Tibial nerve (tissue), 4 donors: ENCODE data around the gene PDE1C. TPM values are rescaled to one million over a fixed set of nuclear protein-coding genes. Genes with fewer than 3 reads are reported as not detected.

Source experiments
- DNase-seq, 2 donors: peaks; one replicate each; pipeline ENCODE4 v3.0.0-alpha.2; 2019; ENCODE audit warnings: low spot score in 2 of 2
- H3K27ac ChIP-seq, 4 donors: fragments of 200-600 bp; sonication (generic) in 3 of 4; one replicate each; pipeline ENCODE4 v1.5.1; 2017 to 2019; ENCODE audit warnings: mild to moderate bottlenecking in 1 of 4
- H3K27me3 ChIP-seq, 2 donors: fragments of 200-600 bp; sonication (generic) in 1 of 2; one replicate each; pipeline versions ENCODE4 v1.5.1 to v1.6.0; 2017 to 2019
- H3K36me3 ChIP-seq, 3 donors: fragments of 200-600 bp; sonication (generic); one replicate each; pipeline ENCODE4 v1.5.1; 2018 to 2019
- H3K4me1 ChIP-seq, 4 donors: fragments of 200-600 bp; sonication (generic) in 3 of 4; one replicate each; pipeline ENCODE4 v1.5.1; 2017 to 2019
- H3K4me3 ChIP-seq, 4 donors: fragments of 200-600 bp; sonication (generic) in 3 of 4; one replicate each; pipeline ENCODE4 v1.5.1; 2017 to 2019; ENCODE audit warnings: mild to moderate bottlenecking in 1 of 4, moderate library complexity in 1 of 4
- H3K9me3 ChIP-seq, 4 donors: fragments of 200-600 bp; sonication (generic) in 3 of 4; one replicate each; pipeline ENCODE4 v1.5.1; 2017 to 2019
- EP300 ChIP-seq, 2 donors: sonication (generic); formaldehyde crosslinking; IDR thresholded peaks; one replicate each; pipeline ENCODE4 v1.6.1; 2017; ENCODE audit warnings: antibody characterized with exemption in 2 of 2, mild to moderate bottlenecking in 1 of 2
- POLR2A ChIP-seq, 2 donors: fragments of 450-650 bp; IDR thresholded peaks; one replicate each; pipeline ENCODE4 v1.6.1; 2017; ENCODE audit warnings: antibody characterized with exemption in 2 of 2, mild to moderate bottlenecking in 2 of 2, moderate library complexity in 2 of 2
- WGBS, 2 donors: methylation state at CpG; one replicate each; pipeline ENCODE4 v1.1.5; 2018; 5-methylcytosine and 5-hydroxymethylcytosine counted together
- total RNA-seq, 4 donors: library from RNA; depleted of rRNA; stranded (reverse); fragments of >200 nt; gene quantifications; one replicate each; pipeline ENCODE4 v1.1.0, GENCODE V29; 2016
- TF ChIP-seq, protein P1 (sequence below), 5 experiments: fragments of 200-600 bp in 3 of 5; fragments of 450-650 bp in 2 of 5; sonication (generic) in 3 of 5; IDR thresholded peaks; one replicate each; pipeline ENCODE4 v1.5.1; 2016 to 2019; ENCODE audit warnings: antibody characterized with exemption in 5 of 5, mild to moderate bottlenecking in 3 of 5, moderate library complexity in 2 of 5

The PDE1C gene
- total RNA-seq, 4 donors from 2014 or later = 10.6 to 31.8 (median 20.7) TPM

DNA sequence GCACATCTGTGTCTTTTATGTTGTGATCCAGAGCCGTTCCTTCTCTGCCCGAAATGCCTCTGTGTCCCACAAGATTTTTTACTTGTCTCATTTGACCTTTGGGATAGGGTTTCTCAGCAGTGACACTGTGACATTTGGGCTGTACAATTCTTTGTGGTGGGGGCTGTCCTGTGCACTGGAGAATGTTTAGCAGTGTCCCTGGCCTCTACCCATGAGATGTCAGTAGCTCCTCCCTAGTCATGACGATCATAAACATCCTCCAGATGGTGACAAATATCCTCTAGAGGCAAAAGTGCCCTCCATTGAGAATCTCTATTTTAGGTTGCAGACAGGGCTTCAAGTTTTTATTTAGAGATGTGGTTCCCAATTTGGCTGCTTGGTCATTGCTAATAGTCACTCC lies 291.9 kb downstream of the PDE1C start:
- no peak for TF ChIP-seq EP300 (IDR thresholded peaks at IDR 0.05)
- TF ChIP-seq, protein P1, sequence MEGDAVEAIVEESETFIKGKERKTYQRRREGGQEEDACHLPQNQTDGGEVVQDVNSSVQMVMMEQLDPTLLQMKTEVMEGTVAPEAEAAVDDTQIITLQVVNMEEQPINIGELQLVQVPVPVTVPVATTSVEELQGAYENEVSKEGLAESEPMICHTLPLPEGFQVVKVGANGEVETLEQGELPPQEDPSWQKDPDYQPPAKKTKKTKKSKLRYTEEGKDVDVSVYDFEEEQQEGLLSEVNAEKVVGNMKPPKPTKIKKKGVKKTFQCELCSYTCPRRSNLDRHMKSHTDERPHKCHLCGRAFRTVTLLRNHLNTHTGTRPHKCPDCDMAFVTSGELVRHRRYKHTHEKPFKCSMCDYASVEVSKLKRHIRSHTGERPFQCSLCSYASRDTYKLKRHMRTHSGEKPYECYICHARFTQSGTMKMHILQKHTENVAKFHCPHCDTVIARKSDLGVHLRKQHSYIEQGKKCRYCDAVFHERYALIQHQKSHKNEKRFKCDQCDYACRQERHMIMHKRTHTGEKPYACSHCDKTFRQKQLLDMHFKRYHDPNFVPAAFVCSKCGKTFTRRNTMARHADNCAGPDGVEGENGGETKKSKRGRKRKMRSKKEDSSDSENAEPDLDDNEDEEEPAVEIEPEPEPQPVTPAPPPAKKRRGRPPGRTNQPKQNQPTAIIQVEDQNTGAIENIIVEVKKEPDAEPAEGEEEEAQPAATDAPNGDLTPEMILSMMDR (IDR thresholded peaks at IDR 0.05) = no peak
- TF ChIP-seq POLR2A (IDR thresholded peaks at IDR 0.05) = no peak
- Histone ChIP-seq H3K9me3 (no peaks in the 10 kb centered on the region), H3K27me3 (no peaks in the 10 kb centered on the region), H3K4me1 (peaks cover 0 to 4% (median 0%) of the 10 kb centered on the region in 4 donors), H3K27ac (no peak overlapping the region), H3K4me3 (no peak overlapping the region), H3K36me3 (no peaks in the 10 kb centered on the region)
- no peak for DNase-seq
- 30 to 44% methylated on average over 3 of the region's 3 CpGs for WGBS, 2 donors

DNA sequence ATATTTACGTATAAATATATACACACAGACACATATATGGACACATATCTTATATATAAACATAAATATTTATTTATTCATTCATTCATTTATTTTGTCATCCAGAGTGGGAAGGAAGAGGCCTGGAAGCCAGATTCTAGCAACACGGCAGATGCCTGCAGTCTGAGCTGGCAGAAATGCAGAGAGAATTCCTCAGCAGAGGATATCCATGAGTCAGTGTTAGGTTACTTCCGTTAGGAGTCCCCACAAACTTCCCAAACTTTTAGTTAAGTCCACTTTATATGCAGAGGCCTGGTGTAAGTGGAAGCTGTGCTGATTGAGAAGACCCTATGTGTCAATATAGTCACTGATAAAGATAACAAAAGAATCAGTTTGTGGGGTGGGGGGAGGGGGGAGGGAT lies 293.6 kb downstream of the PDE1C start:
- no peak for DNase-seq
- TF ChIP-seq POLR2A (IDR thresholded peaks at IDR 0.05) (no peak), EP300 (IDR thresholded peaks at IDR 0.05) (no peak)
- TF ChIP-seq, protein P1 (IDR thresholded peaks at IDR 0.05) = no peak
- WGBS, 2 donors = 75 to 82% methylated on average over 3 of the region's 3 CpGs

DNA sequence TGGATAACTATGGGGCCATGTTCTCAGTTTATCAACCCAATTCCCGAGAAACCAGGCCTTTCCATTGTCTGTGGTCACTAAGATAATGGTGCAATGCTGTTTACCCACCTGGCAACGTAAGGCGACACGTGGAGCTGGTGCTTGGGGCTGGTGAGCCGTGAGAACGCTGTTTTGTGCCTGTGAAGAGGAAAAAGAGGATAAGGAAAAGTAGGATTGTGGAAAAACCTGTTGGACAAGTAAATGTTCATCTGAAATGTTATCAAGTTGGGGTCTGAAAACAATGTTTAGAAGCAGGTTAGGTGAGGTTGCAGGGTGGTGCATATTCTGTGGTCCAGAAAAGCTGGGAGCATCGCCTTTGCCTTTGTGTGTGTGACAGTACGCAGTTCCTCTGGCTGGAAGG lies 294.7 kb downstream of the PDE1C start:
- H3K4me3 ChIP-seq = no peak overlapping the region
- no peak for DNase-seq
- H3K36me3 ChIP-seq = no peaks in the 10 kb centered on the region
- WGBS, 2 donors = 78 to 88% methylated on average over 8 of the region's 8 CpGs
- no peaks in the 10 kb centered on the region for H3K4me1 ChIP-seq
- no peak overlapping the region for H3K27ac ChIP-seq
- no peaks in the 10 kb centered on the region for H3K27me3 ChIP-seq
- no peaks in the 10 kb centered on the region for H3K9me3 ChIP-seq
- TF ChIP-seq EP300 (IDR thresholded peaks at IDR 0.05) = no peak
- TF ChIP-seq, protein P1 (IDR thresholded peaks at IDR 0.05) = no peak
- no peak for TF ChIP-seq POLR2A (IDR thresholded peaks at IDR 0.05)

More for the DNA sequence above, 293.6 kb downstream of the PDE1C start:
- no peak overlapping the region for H3K27ac ChIP-seq
- H3K9me3 ChIP-seq = no peaks in the 10 kb centered on the region
- no peaks in the 10 kb centered on the region for H3K4me1 ChIP-seq
- H3K4me3 ChIP-seq = no peak overlapping the region
- H3K27me3 ChIP-seq = no peaks in the 10 kb centered on the region
- H3K36me3 ChIP-seq = no peaks in the 10 kb centered on the region

DNA sequence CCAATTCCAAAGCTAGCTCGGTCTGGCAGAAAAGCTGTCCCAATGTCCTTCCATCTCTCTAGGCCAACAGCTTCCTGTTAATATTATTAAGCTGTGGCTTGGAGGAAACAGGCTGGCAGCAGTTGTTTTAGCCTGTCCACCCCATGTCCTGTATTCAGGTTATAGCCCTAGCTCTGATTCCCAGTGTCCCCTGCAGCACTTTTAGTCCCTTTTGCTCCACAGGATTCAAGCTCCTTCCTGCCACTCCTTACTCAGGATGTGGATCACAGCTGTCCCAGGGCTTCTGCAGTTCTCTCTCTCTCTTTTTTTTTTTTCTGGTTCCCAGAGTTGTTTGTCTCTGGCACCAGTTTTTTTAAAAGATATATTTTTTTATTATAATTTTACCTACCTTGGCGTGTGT lies 298.0 kb downstream of the PDE1C start:
- no peak for DNase-seq
- WGBS, 2 donors = 88 to 90% methylated on average over 2 of the region's 2 CpGs
- Histone ChIP-seq H3K36me3 (no peaks in the 10 kb centered on the region), H3K9me3 (no peaks in the 10 kb centered on the region), H3K27me3 (no peaks in the 10 kb centered on the region), H3K4me1 (no peaks in the 10 kb centered on the region), H3K27ac (no peak overlapping the region), H3K4me3 (no peak overlapping the region)
- TF ChIP-seq EP300 (IDR thresholded peaks at IDR 0.05) (no peak), POLR2A (IDR thresholded peaks at IDR 0.05) (no peak)
- TF ChIP-seq, protein P1 (IDR thresholded peaks at IDR 0.05) = no peak

DNA sequence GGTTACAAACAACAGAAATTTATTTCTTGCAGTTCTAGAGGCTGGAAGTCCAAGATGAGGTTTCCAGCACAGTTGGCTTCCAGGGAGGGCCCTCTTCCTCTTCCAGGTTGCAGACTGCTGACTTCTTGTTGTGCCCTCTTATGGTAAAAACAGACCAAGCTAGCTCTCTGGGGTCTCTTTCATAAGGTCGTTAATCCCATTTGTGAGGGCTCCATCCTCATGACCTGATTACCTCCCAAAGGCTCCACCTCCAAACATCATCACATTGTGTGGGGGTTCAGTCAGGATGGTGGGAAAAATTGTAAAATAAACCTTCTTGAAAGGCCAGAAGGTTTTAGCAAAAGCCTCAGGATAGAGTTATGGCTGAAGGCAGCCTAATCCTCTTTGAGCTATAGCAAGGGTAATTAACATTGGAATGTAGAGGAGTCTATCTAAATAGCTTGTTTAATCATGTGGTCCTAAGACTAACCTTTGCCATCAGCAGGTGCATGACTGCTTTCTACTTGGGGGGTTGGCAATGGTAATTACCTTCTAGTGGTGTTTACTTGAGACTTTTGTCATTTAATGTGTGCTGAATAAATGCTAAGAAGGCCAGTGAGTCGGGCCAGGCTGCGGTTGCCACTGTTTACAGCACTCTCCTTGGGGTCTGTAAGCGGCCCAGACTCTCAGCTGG lies 302.4 kb downstream of the PDE1C start:
- Histone ChIP-seq H3K27me3 (no peaks in the 10 kb centered on the region), H3K36me3 (no peaks in the 10 kb centered on the region), H3K9me3 (no peaks in the 10 kb centered on the region), H3K27ac (no peak overlapping the region), H3K4me3 (no peak overlapping the region), H3K4me1 (no peaks in the 10 kb centered on the region)
- no peak for TF ChIP-seq POLR2A (IDR thresholded peaks at IDR 0.05)
- no peak for TF ChIP-seq EP300 (IDR thresholded peaks at IDR 0.05)
- TF ChIP-seq, protein P1 (IDR thresholded peaks at IDR 0.05) = no peak
- 42 to 60% methylated on average over 4 of the region's 4 CpGs for WGBS, 2 donors
- no peak for DNase-seq
